Hematopoietic multipotent progenitor cell treated with erythropoietin and hydrocortisone succinate and interleukin-3 and kit ligand, for 17 days (in vitro differentiated cells): Measurements from ENCODE around the gene MAP3K7CL.

Experiments used
- DNase-seq: peaks from one replicate; pipeline ENCODE4 v3.0.0-alpha.2; 2015; ENCODE audit warnings: low spot score

The MAP3K7CL gene

GRCh38 chr21:29168891-29169315, 38.5 kb downstream of the MAP3K7CL start:
- no peak for DNase-seq

GRCh38 chr21:29170944-29171343, 40.5 kb downstream of the MAP3K7CL start:
- no peak for DNase-seq

GRCh38 chr21:29172282-29172681, 41.8 kb downstream of the MAP3K7CL start:
- DNase-seq: no peak

- DNase-seq: no peak
Observed at GRCh38 chr21:29174607-29175013, 44.2 kb downstream of the MAP3K7CL start.

GRCh38 chr21:29175408-29176134, 45.1 kb downstream of the MAP3K7CL start:
- DNase-seq: no peak

GRCh38 chr21:29176471-29177120, 46.2 kb downstream of the MAP3K7CL start:
- DNase-seq: no peak

GRCh38 chr21:29177800-29178199, 47.4 kb downstream of the MAP3K7CL start:
- DNase-seq: no peak

GRCh38 chr21:29178926-29179325, 48.5 kb downstream of the MAP3K7CL start:
- no peak for DNase-seq

GRCh38 chr21:29179503-29179902, 49.1 kb downstream of the MAP3K7CL start:
- DNase-seq: no peak

GRCh38 chr21:29181799-29182470, 51.5 kb downstream of the MAP3K7CL start:
- no peak for DNase-seq

- DNase-seq: no peak
Observed at GRCh38 chr21:29182691-29183092, 52.2 kb downstream of the MAP3K7CL start.

- no peak for DNase-seq
Observed at GRCh38 chr21:29184037-29184436, 53.6 kb downstream of the MAP3K7CL start.

GRCh38 chr21:29185172-29185571, 54.7 kb downstream of the MAP3K7CL start:
- DNase-seq: no peak

GRCh38 chr21:29185633-29186032, 55.2 kb downstream of the MAP3K7CL start:
- DNase-seq: no peak

- no peak for DNase-seq
Observed at GRCh38 chr21:29186246-29186645, 55.8 kb downstream of the MAP3K7CL start.

- DNase-seq: no peak
Observed at GRCh38 chr21:29187944-29188343, 57.5 kb downstream of the MAP3K7CL start.

GRCh38 chr21:29189353-29189752, 58.9 kb downstream of the MAP3K7CL start:
- no peak for DNase-seq

- no peak for DNase-seq
Observed at GRCh38 chr21:29190923-29191331, 60.5 kb downstream of the MAP3K7CL start.

GRCh38 chr21:29193072-29193471, 62.6 kb downstream of the MAP3K7CL start:
- no peak for DNase-seq

GRCh38 chr21:29193901-29194300, 63.5 kb downstream of the MAP3K7CL start:
- no peak for DNase-seq

- DNase-seq: no peak
Observed at GRCh38 chr21:29194342-29194741, 63.9 kb downstream of the MAP3K7CL start.

GRCh38 chr21:29194847-29195246, 64.4 kb downstream of the MAP3K7CL start:
- DNase-seq: no peak
